ENCODE results near the gene SUN2.
A peak's percentile ranks its signal among the peaks of the same experiment; 100 is the strongest.

DNA sequence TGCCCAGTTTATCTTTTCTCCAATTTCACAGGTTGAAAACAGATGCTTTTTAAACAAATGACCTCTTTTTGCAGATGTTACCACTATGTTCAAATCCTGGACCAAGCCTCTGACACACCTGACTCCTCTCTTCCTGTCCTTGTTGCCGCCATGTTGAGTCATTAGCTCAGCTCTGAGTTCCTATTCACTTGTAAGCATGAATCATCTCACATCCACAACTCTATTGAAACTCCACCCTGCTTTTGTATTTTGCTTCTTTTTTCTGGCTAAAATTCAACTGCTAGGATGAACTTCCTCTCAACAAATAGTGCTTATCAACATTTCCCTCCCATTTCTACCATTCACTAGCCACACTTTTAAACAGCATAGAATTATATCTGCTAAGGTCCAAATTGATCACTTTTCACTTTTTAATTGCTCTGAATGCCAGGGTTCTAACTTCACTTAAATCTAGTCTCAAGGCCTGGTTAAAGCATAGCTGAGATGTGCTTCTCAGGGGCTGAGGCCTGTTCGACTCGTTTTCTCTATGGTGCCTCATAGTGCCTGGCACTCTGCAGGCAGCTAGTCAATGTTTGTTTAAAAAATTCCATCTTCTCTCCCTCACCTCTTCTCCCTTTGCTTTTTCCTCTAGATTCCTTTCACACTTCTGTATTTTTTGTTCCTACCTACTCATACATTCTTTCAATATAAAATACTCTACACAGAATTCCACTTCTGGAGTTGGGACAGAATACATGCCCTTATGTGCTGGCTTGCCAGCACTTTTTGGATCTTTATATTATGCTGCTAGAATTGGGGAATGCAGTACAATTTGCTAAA lies 59.0 kb downstream of the SUN2 start:
- TF ChIP-seq, protein P1, sequence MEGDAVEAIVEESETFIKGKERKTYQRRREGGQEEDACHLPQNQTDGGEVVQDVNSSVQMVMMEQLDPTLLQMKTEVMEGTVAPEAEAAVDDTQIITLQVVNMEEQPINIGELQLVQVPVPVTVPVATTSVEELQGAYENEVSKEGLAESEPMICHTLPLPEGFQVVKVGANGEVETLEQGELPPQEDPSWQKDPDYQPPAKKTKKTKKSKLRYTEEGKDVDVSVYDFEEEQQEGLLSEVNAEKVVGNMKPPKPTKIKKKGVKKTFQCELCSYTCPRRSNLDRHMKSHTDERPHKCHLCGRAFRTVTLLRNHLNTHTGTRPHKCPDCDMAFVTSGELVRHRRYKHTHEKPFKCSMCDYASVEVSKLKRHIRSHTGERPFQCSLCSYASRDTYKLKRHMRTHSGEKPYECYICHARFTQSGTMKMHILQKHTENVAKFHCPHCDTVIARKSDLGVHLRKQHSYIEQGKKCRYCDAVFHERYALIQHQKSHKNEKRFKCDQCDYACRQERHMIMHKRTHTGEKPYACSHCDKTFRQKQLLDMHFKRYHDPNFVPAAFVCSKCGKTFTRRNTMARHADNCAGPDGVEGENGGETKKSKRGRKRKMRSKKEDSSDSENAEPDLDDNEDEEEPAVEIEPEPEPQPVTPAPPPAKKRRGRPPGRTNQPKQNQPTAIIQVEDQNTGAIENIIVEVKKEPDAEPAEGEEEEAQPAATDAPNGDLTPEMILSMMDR (IDR thresholded peaks at IDR 0.05): no peak
- TF ChIP-seq EP300 (IDR thresholded peaks at IDR 0.05): no peak
- peak; percentile 25 to 44 for TF ChIP-seq POLR2AphosphoS5 (IDR thresholded peaks at IDR 0.05)
